Measurements from ENCODE around the gene ISG15.

DNA sequence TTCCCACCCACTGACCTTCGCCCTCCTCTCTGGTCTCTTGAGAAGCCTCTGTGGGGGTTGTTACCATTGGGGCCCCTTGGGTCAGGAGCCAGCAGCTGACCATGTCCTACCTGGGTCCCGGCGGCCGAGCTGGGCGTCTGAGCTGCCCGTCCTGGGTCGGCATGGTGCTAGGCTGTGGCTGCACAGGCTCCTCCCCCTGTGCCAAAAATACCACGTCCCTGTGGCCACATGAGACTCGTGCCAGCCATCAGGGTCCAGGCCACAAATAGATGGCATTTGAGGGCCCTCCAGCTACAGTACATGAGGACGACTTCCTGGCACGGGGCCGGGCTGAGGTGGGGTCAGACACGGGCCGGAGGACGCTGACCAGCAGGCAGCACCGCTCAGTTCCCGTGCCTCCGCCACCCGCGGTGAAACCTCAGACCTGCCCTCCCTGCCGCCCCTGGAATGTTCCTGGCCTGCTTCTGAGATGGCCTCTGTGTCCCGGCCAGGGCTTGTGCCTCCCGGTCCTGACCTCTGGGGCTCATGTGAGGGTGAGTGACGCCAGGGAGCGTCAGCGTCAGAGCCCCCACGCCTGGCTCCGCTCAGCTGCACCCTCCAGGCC lies 31.2 kb upstream of the ISG15 start, which contains the start of gene PERM1:
- TF ChIP-seq, protein P1, sequence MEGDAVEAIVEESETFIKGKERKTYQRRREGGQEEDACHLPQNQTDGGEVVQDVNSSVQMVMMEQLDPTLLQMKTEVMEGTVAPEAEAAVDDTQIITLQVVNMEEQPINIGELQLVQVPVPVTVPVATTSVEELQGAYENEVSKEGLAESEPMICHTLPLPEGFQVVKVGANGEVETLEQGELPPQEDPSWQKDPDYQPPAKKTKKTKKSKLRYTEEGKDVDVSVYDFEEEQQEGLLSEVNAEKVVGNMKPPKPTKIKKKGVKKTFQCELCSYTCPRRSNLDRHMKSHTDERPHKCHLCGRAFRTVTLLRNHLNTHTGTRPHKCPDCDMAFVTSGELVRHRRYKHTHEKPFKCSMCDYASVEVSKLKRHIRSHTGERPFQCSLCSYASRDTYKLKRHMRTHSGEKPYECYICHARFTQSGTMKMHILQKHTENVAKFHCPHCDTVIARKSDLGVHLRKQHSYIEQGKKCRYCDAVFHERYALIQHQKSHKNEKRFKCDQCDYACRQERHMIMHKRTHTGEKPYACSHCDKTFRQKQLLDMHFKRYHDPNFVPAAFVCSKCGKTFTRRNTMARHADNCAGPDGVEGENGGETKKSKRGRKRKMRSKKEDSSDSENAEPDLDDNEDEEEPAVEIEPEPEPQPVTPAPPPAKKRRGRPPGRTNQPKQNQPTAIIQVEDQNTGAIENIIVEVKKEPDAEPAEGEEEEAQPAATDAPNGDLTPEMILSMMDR (IDR thresholded peaks at IDR 0.05 in 2 of 3, conservative IDR thresholded peaks at IDR 0.05 in 1 of 3; ENCODE audit: borderline replicate concordance in 1 of 3, insufficient read depth in 1 of 3, low read depth in 2 of 3, low read length in 2 of 3): no peak
- TF ChIP-seq, protein P2, sequence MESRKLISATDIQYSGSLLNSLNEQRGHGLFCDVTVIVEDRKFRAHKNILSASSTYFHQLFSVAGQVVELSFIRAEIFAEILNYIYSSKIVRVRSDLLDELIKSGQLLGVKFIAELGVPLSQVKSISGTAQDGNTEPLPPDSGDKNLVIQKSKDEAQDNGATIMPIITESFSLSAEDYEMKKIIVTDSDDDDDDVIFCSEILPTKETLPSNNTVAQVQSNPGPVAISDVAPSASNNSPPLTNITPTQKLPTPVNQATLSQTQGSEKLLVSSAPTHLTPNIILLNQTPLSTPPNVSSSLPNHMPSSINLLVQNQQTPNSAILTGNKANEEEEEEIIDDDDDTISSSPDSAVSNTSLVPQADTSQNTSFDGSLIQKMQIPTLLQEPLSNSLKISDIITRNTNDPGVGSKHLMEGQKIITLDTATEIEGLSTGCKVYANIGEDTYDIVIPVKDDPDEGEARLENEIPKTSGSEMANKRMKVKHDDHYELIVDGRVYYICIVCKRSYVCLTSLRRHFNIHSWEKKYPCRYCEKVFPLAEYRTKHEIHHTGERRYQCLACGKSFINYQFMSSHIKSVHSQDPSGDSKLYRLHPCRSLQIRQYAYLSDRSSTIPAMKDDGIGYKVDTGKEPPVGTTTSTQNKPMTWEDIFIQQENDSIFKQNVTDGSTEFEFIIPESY (IDR thresholded peaks at IDR 0.05; ENCODE audit: extremely low read depth, insufficient replicate concordance, low read length): no peak
- TF ChIP-seq MAX (IDR thresholded peaks at IDR 0.05) (no peak), CEBPB (IDR thresholded peaks at IDR 0.05; ENCODE audit: low read depth) (no peak), ELF1 (IDR thresholded peaks at IDR 0.05; ENCODE audit: borderline replicate concordance, low read depth) (no peak)
